Loucy (cell line): ENCODE results near the gene TRAF2.

Experiments
- EZH2phosphoT487 ChIP-seq: fragments of 200-600 bp; IDR thresholded peaks from 2 replicates; pipeline ENCODE4 v1.6.1; 2018; ENCODE audit warnings: antibody characterized with exemption, mild to moderate bottlenecking, moderate library complexity, borderline replicate concordance
- TF ChIP-seq, protein P1 (sequence below): fragments of 200-600 bp; sonication (generic); conservative IDR thresholded peaks from 2 replicates; pipeline ENCODE4 v1.5.1; 2014; ENCODE audit warnings: mild to moderate bottlenecking, antibody characterized with exemption, low read length

DNA sequence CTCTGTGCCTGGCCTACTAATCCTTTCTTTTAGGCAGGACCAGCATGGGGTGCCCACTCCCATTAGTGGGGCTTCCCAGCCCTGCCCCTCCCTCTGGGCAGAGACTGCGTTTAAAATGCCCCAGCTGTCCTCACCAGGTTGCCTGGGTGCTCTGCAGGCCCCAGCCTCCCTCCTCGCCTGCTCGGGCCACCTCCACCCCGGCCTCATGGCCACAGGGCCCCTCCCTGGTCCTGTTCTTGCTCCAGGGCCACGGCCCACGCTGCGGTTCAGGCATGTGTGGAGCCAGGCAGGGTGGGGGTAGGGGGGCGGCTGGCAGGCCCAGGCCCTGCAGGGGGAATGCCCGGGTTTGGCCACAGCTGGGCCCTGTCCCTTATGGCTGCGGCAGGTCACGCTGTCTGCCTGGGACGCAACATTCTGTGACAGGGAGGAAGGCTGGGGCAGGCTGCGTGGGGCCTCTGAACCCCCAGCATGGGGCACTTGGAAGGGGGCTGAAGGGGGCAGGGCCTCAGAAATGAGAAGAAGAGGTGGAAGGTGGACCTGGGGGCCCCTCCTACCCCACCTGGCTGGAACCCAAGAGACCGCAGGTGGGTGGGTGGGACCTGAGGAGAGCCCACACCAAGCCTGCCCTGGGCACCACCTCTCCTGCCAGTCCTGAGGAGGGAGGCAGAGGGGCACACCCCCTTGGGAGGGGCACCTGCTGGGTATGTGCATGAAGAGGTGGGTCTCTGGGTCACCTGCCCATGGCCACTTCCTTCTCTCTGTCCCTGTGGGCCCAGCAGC lies 65.4 kb downstream of the TRAF2 start, which contains the start of gene LCN12:
- TF ChIP-seq, protein P1, sequence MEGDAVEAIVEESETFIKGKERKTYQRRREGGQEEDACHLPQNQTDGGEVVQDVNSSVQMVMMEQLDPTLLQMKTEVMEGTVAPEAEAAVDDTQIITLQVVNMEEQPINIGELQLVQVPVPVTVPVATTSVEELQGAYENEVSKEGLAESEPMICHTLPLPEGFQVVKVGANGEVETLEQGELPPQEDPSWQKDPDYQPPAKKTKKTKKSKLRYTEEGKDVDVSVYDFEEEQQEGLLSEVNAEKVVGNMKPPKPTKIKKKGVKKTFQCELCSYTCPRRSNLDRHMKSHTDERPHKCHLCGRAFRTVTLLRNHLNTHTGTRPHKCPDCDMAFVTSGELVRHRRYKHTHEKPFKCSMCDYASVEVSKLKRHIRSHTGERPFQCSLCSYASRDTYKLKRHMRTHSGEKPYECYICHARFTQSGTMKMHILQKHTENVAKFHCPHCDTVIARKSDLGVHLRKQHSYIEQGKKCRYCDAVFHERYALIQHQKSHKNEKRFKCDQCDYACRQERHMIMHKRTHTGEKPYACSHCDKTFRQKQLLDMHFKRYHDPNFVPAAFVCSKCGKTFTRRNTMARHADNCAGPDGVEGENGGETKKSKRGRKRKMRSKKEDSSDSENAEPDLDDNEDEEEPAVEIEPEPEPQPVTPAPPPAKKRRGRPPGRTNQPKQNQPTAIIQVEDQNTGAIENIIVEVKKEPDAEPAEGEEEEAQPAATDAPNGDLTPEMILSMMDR: no peak
- TF ChIP-seq EZH2phosphoT487: no peak
